Measurements from ENCODE around the gene SEMA3A. TPM values are rescaled to one million over a fixed set of nuclear protein-coding genes. Genes with fewer than 3 reads are reported as not detected.

SEMA3A gene
- total RNA-seq, 1 experiment from 2014 or later = 43.3 TPM

DNA sequence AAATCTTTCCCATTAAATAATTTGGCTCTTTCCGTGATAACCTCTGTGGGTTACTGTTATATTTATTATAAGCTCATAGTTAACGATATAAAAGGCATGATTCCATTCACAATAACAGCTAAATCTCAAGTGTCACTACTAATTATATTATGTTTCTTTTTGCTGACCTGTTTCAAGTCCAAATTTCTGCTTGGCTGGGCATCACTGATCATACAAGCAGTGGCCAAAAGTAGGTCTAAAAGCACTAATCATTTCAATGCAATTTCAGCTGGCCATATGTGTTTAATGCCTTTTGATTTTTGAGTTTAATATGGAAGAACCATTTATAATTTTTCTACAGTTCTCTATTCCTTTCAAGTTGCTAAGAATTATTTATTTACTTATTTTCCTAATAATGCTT lies 110.7 kb downstream of the SEMA3A start:
- Histone ChIP-seq H3K27me3 (ENCODE audit: control insufficient read depth, insufficient read depth, low read length) (no peaks in the 10 kb centered on the region), H3K36me3 (ENCODE audit: control insufficient read depth, insufficient read depth, low read length) (no peaks in the 10 kb centered on the region), H3K27ac (ENCODE audit: low read length) (no peak overlapping the region), H3K4me3 (ENCODE audit: low read depth in 2 of 2, low read length in 2 of 2) (no peak overlapping the region), H3K9me3 (ENCODE audit: control insufficient read depth, insufficient read depth, low read depth, low read length) (no peaks in the 10 kb centered on the region), H3K4me1 (ENCODE audit: control insufficient read depth, insufficient read depth, low read length) (peaks cover 4% of the 10 kb centered on the region; the same call in 1 of the 2 replicates)
- intact Hi-C loops (cut with micrococcal nuclease; ENCODE audit: unreplicated experiment) = no loop called here
- TF ChIP-seq, protein P1, sequence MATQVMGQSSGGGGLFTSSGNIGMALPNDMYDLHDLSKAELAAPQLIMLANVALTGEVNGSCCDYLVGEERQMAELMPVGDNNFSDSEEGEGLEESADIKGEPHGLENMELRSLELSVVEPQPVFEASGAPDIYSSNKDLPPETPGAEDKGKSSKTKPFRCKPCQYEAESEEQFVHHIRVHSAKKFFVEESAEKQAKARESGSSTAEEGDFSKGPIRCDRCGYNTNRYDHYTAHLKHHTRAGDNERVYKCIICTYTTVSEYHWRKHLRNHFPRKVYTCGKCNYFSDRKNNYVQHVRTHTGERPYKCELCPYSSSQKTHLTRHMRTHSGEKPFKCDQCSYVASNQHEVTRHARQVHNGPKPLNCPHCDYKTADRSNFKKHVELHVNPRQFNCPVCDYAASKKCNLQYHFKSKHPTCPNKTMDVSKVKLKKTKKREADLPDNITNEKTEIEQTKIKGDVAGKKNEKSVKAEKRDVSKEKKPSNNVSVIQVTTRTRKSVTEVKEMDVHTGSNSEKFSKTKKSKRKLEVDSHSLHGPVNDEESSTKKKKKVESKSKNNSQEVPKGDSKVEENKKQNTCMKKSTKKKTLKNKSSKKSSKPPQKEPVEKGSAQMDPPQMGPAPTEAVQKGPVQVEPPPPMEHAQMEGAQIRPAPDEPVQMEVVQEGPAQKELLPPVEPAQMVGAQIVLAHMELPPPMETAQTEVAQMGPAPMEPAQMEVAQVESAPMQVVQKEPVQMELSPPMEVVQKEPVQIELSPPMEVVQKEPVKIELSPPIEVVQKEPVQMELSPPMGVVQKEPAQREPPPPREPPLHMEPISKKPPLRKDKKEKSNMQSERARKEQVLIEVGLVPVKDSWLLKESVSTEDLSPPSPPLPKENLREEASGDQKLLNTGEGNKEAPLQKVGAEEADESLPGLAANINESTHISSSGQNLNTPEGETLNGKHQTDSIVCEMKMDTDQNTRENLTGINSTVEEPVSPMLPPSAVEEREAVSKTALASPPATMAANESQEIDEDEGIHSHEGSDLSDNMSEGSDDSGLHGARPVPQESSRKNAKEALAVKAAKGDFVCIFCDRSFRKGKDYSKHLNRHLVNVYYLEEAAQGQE (IDR thresholded peaks at IDR 0.05; ENCODE audit: insufficient read depth in 1 of 2, low read depth in 2 of 2, low read length in 1 of 2) = no peak
- TF ChIP-seq TCF7L2 (IDR thresholded peaks at IDR 0.05; ENCODE audit: low read depth, low read length) (no peak), POLR2AphosphoS5 (IDR thresholded peaks at IDR 0.05; ENCODE audit: low read depth, low read length) (no peak), SIN3A (IDR thresholded peaks at IDR 0.05; ENCODE audit: borderline replicate concordance, insufficient read depth, low read depth, low read length) (no peak)
- TF ChIP-seq, protein P2, sequence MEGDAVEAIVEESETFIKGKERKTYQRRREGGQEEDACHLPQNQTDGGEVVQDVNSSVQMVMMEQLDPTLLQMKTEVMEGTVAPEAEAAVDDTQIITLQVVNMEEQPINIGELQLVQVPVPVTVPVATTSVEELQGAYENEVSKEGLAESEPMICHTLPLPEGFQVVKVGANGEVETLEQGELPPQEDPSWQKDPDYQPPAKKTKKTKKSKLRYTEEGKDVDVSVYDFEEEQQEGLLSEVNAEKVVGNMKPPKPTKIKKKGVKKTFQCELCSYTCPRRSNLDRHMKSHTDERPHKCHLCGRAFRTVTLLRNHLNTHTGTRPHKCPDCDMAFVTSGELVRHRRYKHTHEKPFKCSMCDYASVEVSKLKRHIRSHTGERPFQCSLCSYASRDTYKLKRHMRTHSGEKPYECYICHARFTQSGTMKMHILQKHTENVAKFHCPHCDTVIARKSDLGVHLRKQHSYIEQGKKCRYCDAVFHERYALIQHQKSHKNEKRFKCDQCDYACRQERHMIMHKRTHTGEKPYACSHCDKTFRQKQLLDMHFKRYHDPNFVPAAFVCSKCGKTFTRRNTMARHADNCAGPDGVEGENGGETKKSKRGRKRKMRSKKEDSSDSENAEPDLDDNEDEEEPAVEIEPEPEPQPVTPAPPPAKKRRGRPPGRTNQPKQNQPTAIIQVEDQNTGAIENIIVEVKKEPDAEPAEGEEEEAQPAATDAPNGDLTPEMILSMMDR (IDR thresholded peaks at IDR 0.05) = no peak
- POLR2A ChIA-PET = no interaction called here
- in situ Hi-C loops (cut with HindIII; ENCODE audit: low pct_unique_long_range_greater_than_20kb, low sequenced_read_pairs) = no loop called here
- CTCF ChIA-PET = no interaction called here
- BruUV-seq (replicated peaks) = no TSS peak
- ATAC-seq = no peak
- DNase-seq (ENCODE audit: low read depth, low spot score) = no peak

DNA sequence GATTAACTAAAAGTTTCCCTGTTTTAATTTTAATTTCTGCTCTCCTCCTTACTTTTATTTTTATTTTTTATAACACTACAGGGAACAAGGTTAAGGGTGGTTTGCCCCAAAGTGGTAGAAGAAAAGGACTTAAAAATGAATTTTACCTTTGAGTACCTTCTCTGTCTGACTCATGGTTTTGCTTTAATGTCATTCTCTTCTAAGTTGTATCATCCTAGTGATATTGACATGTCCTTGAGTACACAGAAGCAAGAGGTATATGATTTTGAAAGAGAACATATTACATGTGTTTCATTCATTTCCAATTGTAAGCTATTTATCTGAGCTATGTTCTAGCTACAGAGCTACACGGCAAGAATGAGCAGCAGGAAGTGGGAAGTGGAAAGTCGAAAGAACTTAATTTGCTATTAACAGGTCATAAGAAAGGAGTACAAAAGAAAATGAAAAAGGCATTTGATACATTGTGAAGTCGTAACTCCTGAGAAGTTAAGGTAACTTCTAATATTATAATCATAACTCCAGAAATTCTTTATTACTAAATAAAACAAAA lies 112.5 kb downstream of the SEMA3A start:
- H3K4me1 ChIP-seq (ENCODE audit: control insufficient read depth, insufficient read depth, low read length) = peaks cover 4% of the 10 kb centered on the region; the same call in 1 of the 2 replicates
- no peak for ATAC-seq
- H3K9me3 ChIP-seq (ENCODE audit: control insufficient read depth, insufficient read depth, low read depth, low read length) = no peaks in the 10 kb centered on the region
- no TSS peak for BruUV-seq (replicated peaks)
- in situ Hi-C loops (cut with HindIII; ENCODE audit: low pct_unique_long_range_greater_than_20kb, low sequenced_read_pairs) = no loop called here
- no peaks in the 10 kb centered on the region for H3K36me3 ChIP-seq (ENCODE audit: control insufficient read depth, insufficient read depth, low read length)
- no peaks in the 10 kb centered on the region for H3K27me3 ChIP-seq (ENCODE audit: control insufficient read depth, insufficient read depth, low read length)
- DNase-seq (ENCODE audit: low read depth, low spot score) = no peak
- intact Hi-C loops (cut with micrococcal nuclease; ENCODE audit: unreplicated experiment) = no loop called here
- POLR2A ChIA-PET = interaction anchor here (0.6 kb wide), 1 partner anchor 51 kb away, joined by 3 read pairs; no protein-coding TSS in a partner anchor
- CTCF ChIA-PET = no interaction called here
- TF ChIP-seq SIN3A (IDR thresholded peaks at IDR 0.05; ENCODE audit: borderline replicate concordance, insufficient read depth, low read depth, low read length) (no peak), POLR2AphosphoS5 (IDR thresholded peaks at IDR 0.05; ENCODE audit: low read depth, low read length) (no peak), TCF7L2 (IDR thresholded peaks at IDR 0.05; ENCODE audit: low read depth, low read length) (no peak)
- TF ChIP-seq, protein P1 (IDR thresholded peaks at IDR 0.05; ENCODE audit: insufficient read depth in 1 of 2, low read depth in 2 of 2, low read length in 1 of 2) = no peak
- TF ChIP-seq, protein P2 (IDR thresholded peaks at IDR 0.05) = no peak
- H3K27ac ChIP-seq (ENCODE audit: low read length) = no peak overlapping the region
- no peak overlapping the region for H3K4me3 ChIP-seq (ENCODE audit: low read depth in 2 of 2, low read length in 2 of 2)

All from Panc1 (cell line).